GM08714 (cell line): ENCODE measurements around the gene GBX1.

Experiments
- H3K4me3 ChIP-seq: fragments of 200-500 bp; sonication (Bioruptor generic); 2 replicates; pipeline ENCODE4 v1.5.1; 2014; ENCODE audit warnings: mild to moderate bottlenecking, low read length, inconsistent platforms
- ZNF274 ChIP-seq: IDR thresholded peaks from 2 replicates; pipeline ENCODE4 v1.6.1; 2012; ENCODE audit warnings: mild to moderate bottlenecking, low read depth, low read length

Gene GBX1

GRCh38 chr7:151141855-151142685, 25.4 kb downstream of the GBX1 start:
- no peak overlapping the region for H3K4me3 ChIP-seq
- TF ChIP-seq ZNF274, result no peak

GRCh38 chr7:151141311-151141854, 26.1 kb downstream of the GBX1 start:
- no peak overlapping the region for H3K4me3 ChIP-seq
- no peak for TF ChIP-seq ZNF274

GRCh38 chr7:151140826-151141225, 26.7 kb downstream of the GBX1 start:
- no peak for TF ChIP-seq ZNF274
- H3K4me3 ChIP-seq, result no peak overlapping the region

- TF ChIP-seq ZNF274, result no peak
- H3K4me3 ChIP-seq, result no peak overlapping the region
Observed at GRCh38 chr7:151139791-151140190, 27.7 kb downstream of the GBX1 start.

- H3K4me3 ChIP-seq, result no peak overlapping the region
- no peak for TF ChIP-seq ZNF274
Observed at GRCh38 chr7:151139071-151139790, 28.3 kb downstream of the GBX1 start.

GRCh38 chr7:151138153-151138851, 29.2 kb downstream of the GBX1 start:
- no peak for TF ChIP-seq ZNF274
- H3K4me3 ChIP-seq, result no peak overlapping the region

- no peak overlapping the region for H3K4me3 ChIP-seq
- TF ChIP-seq ZNF274, result no peak
Observed at GRCh38 chr7:151137791-151138152, 29.7 kb downstream of the GBX1 start.

- no peak for TF ChIP-seq ZNF274
- no peak overlapping the region for H3K4me3 ChIP-seq
Observed at GRCh38 chr7:151137076-151137675, 30.3 kb downstream of the GBX1 start.

- no peak overlapping the region for H3K4me3 ChIP-seq
- TF ChIP-seq ZNF274, result no peak
Observed at GRCh38 chr7:151135866-151136843, 31.3 kb downstream of the GBX1 start.

GRCh38 chr7:151135525-151135845, 32.0 kb downstream of the GBX1 start:
- TF ChIP-seq ZNF274, result no peak
- no peak overlapping the region for H3K4me3 ChIP-seq

GRCh38 chr7:151134743-151135524, 32.6 kb downstream of the GBX1 start:
- no peak overlapping the region for H3K4me3 ChIP-seq
- no peak for TF ChIP-seq ZNF274

GRCh38 chr7:151133986-151134742, 33.3 kb downstream of the GBX1 start:
- TF ChIP-seq ZNF274, result no peak
- H3K4me3 ChIP-seq, result no peak overlapping the region
